Stimulated activated CD4-positive, alpha-beta T cell treated with anti-CD3 and anti-CD28 coated beads, Interleukin-15, amount 100 ng/mL, for 1 hour (primary cell): ENCODE data around the gene HES4.
"Not testable (repeated sequence)": the region's sequence is repeated elsewhere in the genome, so short reads cannot be mapped to it uniquely, and the experiment has no call there.

Source experiments
- DNase-seq, 2 donors: peaks; one replicate each; pipeline ENCODE4 v3.0.0-alpha.2; 2020; ENCODE audit warnings: low read depth in 1 of 2, low spot score in 1 of 2

HES4 gene

GRCh38 chr1:1019122-1019999 is 19.5 kb upstream of the HES4 start:
- DNase-seq = peak; percentile 73 to 76

- DNase-seq = not testable (repeated sequence)
These were observed 18.4 kb upstream of the HES4 start for GRCh38 chr1:1018321-1018685.

- not testable (repeated sequence) for DNase-seq
These were observed 17.8 kb upstream of the HES4 start for GRCh38 chr1:1017397-1018320.

- DNase-seq = no peak
These were observed 15.1 kb upstream of the HES4 start for GRCh38 chr1:1014799-1015681.

GRCh38 chr1:1013922-1014648 is 14.2 kb upstream of the HES4 start:
- no peak for DNase-seq

- DNase-seq = peak; percentile 68 to 76
These were observed 13.4 kb upstream of the HES4 start, which contains the start of gene ISG15 for GRCh38 chr1:1013105-1013921. Gene ISG15, plus strand, starts transcription at chr1:1013497. Its CDS starts 77 bp downstream, at chr1:1013574.

GRCh38 chr1:1012736-1013104 is 12.8 kb upstream of the HES4 start:
- DNase-seq = not testable (repeated sequence)

- DNase-seq = no peak
These were observed 11.6 kb upstream of the HES4 start for GRCh38 chr1:1011396-1011949.

- not testable (repeated sequence) for DNase-seq
These were observed 10.2 kb upstream of the HES4 start for GRCh38 chr1:1010131-1010530.

- DNase-seq = no peak
These were observed 6.6 kb upstream of the HES4 start for GRCh38 chr1:1006305-1007159.

GRCh38 chr1:1005774-1006304 is 5.9 kb upstream of the HES4 start:
- no peak for DNase-seq

GRCh38 chr1:1004780-1005697 is 5.1 kb upstream of the HES4 start:
- no peak for DNase-seq

- DNase-seq = no peak
These were observed 4.5 kb upstream of the HES4 start for GRCh38 chr1:1004420-1004779.

GRCh38 chr1:1003618-1004419 is 3.9 kb upstream of the HES4 start:
- DNase-seq = no peak

- DNase-seq = no peak
These were observed 1.3 kb upstream of the HES4 start for GRCh38 chr1:1001057-1001783.
